ENCODE results near the gene SENP7.

DNA sequence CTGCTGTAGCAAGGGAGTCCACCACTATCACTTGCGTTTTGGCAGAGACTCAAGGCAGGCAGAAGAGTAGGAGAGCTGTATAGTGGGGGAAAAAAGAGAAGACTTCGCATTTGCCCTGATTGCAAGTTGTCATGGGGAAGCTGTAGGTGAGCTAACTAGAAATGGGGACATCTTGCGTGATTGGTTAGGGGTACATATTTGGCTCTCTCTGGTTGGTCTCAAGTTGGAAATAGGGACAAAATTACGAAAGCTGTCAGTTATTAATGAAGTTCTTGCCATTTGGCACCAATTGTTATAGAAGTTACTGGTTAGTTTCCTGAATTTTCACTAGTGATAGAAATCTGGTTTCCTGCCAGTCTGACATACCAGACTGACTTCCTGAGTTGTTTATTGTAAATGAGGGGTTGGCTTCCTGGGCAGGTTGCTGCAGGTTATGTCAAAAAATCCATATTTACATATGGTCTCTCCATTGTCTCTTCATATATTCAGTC lies 8.2 kb upstream of the SENP7 start:
- TF ChIP-seq YY1 (IDR thresholded peaks at IDR 0.05; ENCODE audit: insufficient read depth, insufficient read length) (no peak), ZNF274 (IDR thresholded peaks at IDR 0.05; ENCODE audit: low read depth, low read length) (no peak), SUZ12 (IDR thresholded peaks at IDR 0.05; ENCODE audit: extremely low read depth, insufficient read depth, insufficient read length) (no peak)
